ENCODE data around the gene TULP3. TPM values are rescaled to one million over a fixed set of nuclear protein-coding genes. Genes with fewer than 3 reads are reported as not detected.

The TULP3 gene
- total and polyA plus RNA-seq, 2 of the 8 experiments (the other 6 are each of a cell fraction or from before 2014, with no cell fraction given), result 18.4 to 21.2 TPM

DNA sequence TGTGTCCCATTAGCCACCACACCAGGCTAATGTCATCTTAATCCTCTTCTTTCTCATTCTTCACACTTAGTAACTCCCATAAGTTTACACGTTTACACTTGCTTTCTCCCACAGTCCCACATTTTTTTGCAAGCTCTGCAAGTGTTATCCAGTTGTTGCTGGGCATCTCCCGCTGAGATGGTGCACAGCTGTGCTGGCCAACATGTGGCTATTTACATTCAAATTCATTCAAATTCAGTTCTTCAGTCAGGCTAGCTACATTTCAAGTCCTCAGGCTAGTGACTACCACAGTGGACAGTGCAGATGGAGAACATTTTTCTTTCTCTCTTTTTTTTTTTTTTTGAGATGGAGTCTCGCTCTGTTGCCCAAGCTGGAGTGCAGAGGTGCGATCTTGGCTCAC lies 58.7 kb downstream of the TULP3 start:
- no peak overlapping the region for H3K14ac ChIP-seq (ENCODE audit: insufficient read length)
- 79% methylated on average over 3 of the region's 4 CpGs; no CpG with 5 or more reads in 1 of the 2 experiments for WGBS, 2 experiments (ENCODE audit: extremely low coverage in 1 of 2, insufficient coverage in 1 of 2, insufficient read length in 1 of 2, insufficient replicate concordance in 2 of 2, low coverage in 1 of 2, low lambda C conversion rate in 2 of 2, missing lambda C conversion rate in 1 of 2)
- no peak overlapping the region for H3K4me2 ChIP-seq (ENCODE audit: insufficient read depth in 1 of 2, low read depth in 2 of 2, low read length in 2 of 2)
- H3K4ac ChIP-seq (replicated peaks; ENCODE audit: insufficient read length, low read depth, low read length), result no peak overlapping the region
- H3K9me3 ChIP-seq (ENCODE audit: insufficient read depth in 2 of 2, low read depth in 1 of 2, low read length in 1 of 2), result no peaks in the 10 kb centered on the region
- no peak overlapping the region for H2BK5ac ChIP-seq (ENCODE audit: low read depth, low read length)
- no peak overlapping the region for H4K91ac ChIP-seq (replicated peaks; ENCODE audit: insufficient read length, low read length)
- H3K79me1 ChIP-seq (ENCODE audit: low read depth, low read length), result no peaks in the 10 kb centered on the region
- H2AFZ ChIP-seq (ENCODE audit: low read length), result no peak overlapping the region
- H3K27ac ChIP-seq (ENCODE audit: low read depth, low read length), result no peak overlapping the region
- no peak overlapping the region for H3K56ac ChIP-seq (replicated peaks; ENCODE audit: insufficient read length, low read depth, low read length)
- no peak overlapping the region for H4K5ac ChIP-seq (ENCODE audit: insufficient read length, low read depth, low read length)
- no peak overlapping the region for H3K18ac ChIP-seq (ENCODE audit: extremely low read depth, low read length)
- H3K4me1 ChIP-seq (replicated peaks in 1 of 4; ENCODE audit: control insufficient read depth in 3 of 4, insufficient read depth in 4 of 4, low read length in 3 of 4), result no peaks in the 10 kb centered on the region
- no peak overlapping the region for H2BK120ac ChIP-seq (replicated peaks; ENCODE audit: low read depth, low read length)
- no peaks in the 10 kb centered on the region for H3K23me2 ChIP-seq (ENCODE audit: low read depth, low read length)
- no peak overlapping the region for H2BK15ac ChIP-seq (ENCODE audit: low read length)
- no peak overlapping the region for H2AK5ac ChIP-seq (ENCODE audit: low read depth, low read length)
- H3K79me2 ChIP-seq (ENCODE audit: control insufficient read depth in 1 of 2, insufficient read depth in 2 of 2, low read length in 2 of 2), result no peaks in the 10 kb centered on the region
- DNase-seq (ENCODE audit: low read depth in 1 of 2, low spot score in 2 of 2) (no peak), FAIRE-seq (no peak)
- no peak overlapping the region for H2BK20ac ChIP-seq (ENCODE audit: low read length)
- no peak overlapping the region for H2BK12ac ChIP-seq (ENCODE audit: low read depth, low read length)
- no peak overlapping the region for H4K8ac ChIP-seq (ENCODE audit: extremely low read depth, insufficient read depth, low read length)
- no peaks in the 10 kb centered on the region; a peak in 1 of 7 replicates for H3K27me3 ChIP-seq (replicated peaks in 1 of 4; ENCODE audit: control insufficient read depth in 3 of 4, extremely low read depth in 1 of 4, insufficient read depth in 3 of 4, low read length in 3 of 4)
- ChIA-PET CTCF (ENCODE audit: partially characterized antibody) (interaction anchor here (0.6 to 1.6 kb wide), 10 partner anchors 22 to 124 kb away, joined by 3 to 7 read pairs (median 3); partner anchors contain the start of gene TULP3), POLR2A (ENCODE audit: partially characterized antibody) (interaction anchor here (0.9 to 2.4 kb wide), 5 partner anchors 9 to 90 kb away, joined by 3 to 9 read pairs (median 4); partner anchors contain the start of gene TULP3)
- H3K4me3 ChIP-seq (ENCODE audit: extremely low read depth in 1 of 4, insufficient read depth in 2 of 4, low read depth in 3 of 4, low read length in 4 of 4), result no peak overlapping the region
- H4K20me1 ChIP-seq (replicated peaks in 1 of 2; ENCODE audit: control insufficient read depth in 1 of 2, insufficient read depth in 2 of 2, low read length in 2 of 2), result no peaks in the 10 kb centered on the region
- no peaks in the 10 kb centered on the region for H3K36me3 ChIP-seq (ENCODE audit: control insufficient read depth in 2 of 4, insufficient read depth in 4 of 4, low read length in 3 of 4)
- no peak overlapping the region for H3K9ac ChIP-seq (replicated peaks in 1 of 4; ENCODE audit: extremely low read depth in 1 of 4, low read depth in 3 of 4, low read length in 3 of 4)
- no peak overlapping the region for H3K23ac ChIP-seq (ENCODE audit: insufficient read length)
